ENCODE results near the gene IQSEC1. TPM values are rescaled to one million over a fixed set of nuclear protein-coding genes. Genes with fewer than 3 reads are reported as not detected.

The IQSEC1 gene
- polyA plus RNA-seq, 3 donors = 17.7 to 61.7 (median 30.3) TPM

DNA sequence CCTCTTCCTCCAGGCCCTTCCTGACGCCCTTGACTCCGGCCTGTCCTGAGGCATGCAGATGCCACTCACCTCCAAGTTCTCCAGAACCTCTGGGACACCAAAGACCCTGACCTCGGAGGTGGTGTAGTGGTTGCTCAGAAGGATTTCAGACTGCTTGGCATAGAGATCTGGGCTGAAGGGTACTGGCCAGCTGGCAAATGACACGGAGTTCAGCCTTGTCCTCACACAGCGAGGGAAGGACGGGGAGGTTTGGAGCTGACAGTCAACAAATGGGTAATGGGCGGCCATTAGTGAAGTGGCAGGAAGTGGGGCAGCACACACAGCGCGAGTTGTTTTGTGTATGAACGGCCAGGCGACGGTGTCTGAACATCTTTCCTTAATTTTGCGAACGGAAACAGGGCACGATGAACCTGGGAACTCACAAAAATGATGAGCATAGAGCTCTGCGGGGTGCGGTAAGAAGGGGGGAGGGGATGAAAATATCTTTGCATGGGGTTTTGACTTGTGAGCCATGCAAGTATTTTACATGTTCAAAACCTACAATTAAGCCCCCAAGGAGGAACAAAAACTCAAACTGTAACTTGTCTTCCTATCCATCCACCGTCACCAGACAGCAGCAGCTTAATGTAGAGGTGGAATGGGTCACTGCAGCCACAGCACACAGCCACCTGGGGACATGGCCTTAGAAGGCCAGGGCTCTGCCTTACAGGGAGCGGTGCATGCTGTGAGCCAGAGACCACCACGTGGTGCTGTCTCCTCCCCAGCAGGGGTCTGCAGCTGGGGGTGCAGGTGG, 188.2 kb downstream of the IQSEC1 start:
- Histone ChIP-seq H3K9ac (ENCODE audit: insufficient read depth, low read length, poor library complexity, severe bottlenecking) (no peak overlapping the region), H3K9me3 (replicated peaks in 1 of 2; ENCODE audit: control insufficient read depth in 1 of 2, insufficient read depth in 1 of 2, low read length in 2 of 2) (no peaks in the 10 kb centered on the region), H3K27ac (ENCODE audit: low read depth in 1 of 2, low read length in 2 of 2) (no peak overlapping the region), H3K27me3 (ENCODE audit: control insufficient read depth in 2 of 2, insufficient read depth in 2 of 2, low read length in 2 of 2) (no peaks in the 10 kb centered on the region), H4K20me1 (ENCODE audit: insufficient read depth, low read length) (no peaks in the 10 kb centered on the region), H3K36me3 (replicated peaks in 1 of 2; ENCODE audit: control insufficient read depth in 1 of 2, insufficient read depth in 2 of 2, low read length in 2 of 2) (no peaks in the 10 kb centered on the region), H3K4me3 (replicated peaks in 1 of 3; ENCODE audit: low read depth in 2 of 3, low read length in 3 of 3) (no peak overlapping the region), H3K4me2 (replicated peaks; ENCODE audit: extremely low read depth, low read length, poor library complexity, severe bottlenecking) (no peak overlapping the region), H2AFZ (ENCODE audit: insufficient read depth, low read depth, low read length, poor library complexity, severe bottlenecking) (no peak overlapping the region), H3K4me1 (ENCODE audit: control insufficient read depth in 1 of 2, insufficient read depth in 2 of 2, low read length in 2 of 2) (no peaks in the 10 kb centered on the region), H3K79me2 (ENCODE audit: insufficient read depth, low read length) (no peaks in the 10 kb centered on the region)
- 96% methylated on average over 12 of the region's 20 CpGs for WGBS (ENCODE audit: insufficient coverage)
- no peaks in the 10 kb centered on the region for H3K36me3 Mint-ChIP-seq
- no peak overlapping the region for H3K27ac Mint-ChIP-seq
- TF ChIP-seq, protein P1, sequence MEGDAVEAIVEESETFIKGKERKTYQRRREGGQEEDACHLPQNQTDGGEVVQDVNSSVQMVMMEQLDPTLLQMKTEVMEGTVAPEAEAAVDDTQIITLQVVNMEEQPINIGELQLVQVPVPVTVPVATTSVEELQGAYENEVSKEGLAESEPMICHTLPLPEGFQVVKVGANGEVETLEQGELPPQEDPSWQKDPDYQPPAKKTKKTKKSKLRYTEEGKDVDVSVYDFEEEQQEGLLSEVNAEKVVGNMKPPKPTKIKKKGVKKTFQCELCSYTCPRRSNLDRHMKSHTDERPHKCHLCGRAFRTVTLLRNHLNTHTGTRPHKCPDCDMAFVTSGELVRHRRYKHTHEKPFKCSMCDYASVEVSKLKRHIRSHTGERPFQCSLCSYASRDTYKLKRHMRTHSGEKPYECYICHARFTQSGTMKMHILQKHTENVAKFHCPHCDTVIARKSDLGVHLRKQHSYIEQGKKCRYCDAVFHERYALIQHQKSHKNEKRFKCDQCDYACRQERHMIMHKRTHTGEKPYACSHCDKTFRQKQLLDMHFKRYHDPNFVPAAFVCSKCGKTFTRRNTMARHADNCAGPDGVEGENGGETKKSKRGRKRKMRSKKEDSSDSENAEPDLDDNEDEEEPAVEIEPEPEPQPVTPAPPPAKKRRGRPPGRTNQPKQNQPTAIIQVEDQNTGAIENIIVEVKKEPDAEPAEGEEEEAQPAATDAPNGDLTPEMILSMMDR (IDR thresholded peaks at IDR 0.05) = no peak
- H3K27me3 Mint-ChIP-seq (ENCODE audit: low read depth in 3 of 3) = peaks cover 10 to 16% (median 10%) of the 10 kb centered on the region in 3 donors
- H3K9me3 Mint-ChIP-seq = peaks cover 0 to 4% (median 0%) of the 10 kb centered on the region in 7 donors
- peaks cover 7% of the 10 kb centered on the region for H3K4me1 Mint-ChIP-seq
- H3K4me3 Mint-ChIP-seq = no peak overlapping the region
- intact Hi-C loops (cut with micrococcal nuclease) = no loop called here
- no peak for DNase-seq

DNA sequence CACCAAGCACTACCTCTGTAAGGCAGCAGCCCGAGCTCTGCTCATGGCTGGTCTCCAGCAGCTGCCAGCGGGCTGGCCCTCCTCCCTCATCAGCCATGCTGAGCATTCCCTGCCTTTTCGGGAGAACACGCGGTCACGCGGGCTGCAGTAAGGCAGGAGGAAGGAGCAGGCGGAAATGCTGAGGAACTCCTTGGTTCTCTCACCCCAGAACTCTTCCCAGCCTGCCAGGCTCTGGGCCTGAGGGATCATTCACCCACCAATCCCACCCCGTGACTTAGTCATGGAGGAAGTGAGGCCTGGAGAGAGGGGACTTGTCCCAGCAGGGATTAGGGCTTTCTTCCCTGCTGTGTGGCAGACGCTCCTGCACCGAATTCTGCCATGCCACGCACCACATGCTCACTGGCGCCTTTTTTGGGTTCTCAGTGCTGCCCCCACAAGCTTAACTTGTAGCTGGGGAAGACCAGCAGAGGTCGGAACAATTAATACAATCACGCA, 189.0 kb downstream of the IQSEC1 start:
- intact Hi-C loops (cut with micrococcal nuclease) = no loop called here
- H3K27ac Mint-ChIP-seq = no peak overlapping the region
- no peaks in the 10 kb centered on the region for H3K4me1 ChIP-seq (ENCODE audit: control insufficient read depth in 1 of 2, insufficient read depth in 2 of 2, low read length in 2 of 2)
- H2AFZ ChIP-seq (ENCODE audit: insufficient read depth, low read depth, low read length, poor library complexity, severe bottlenecking) = no peak overlapping the region
- H3K27ac ChIP-seq (ENCODE audit: low read depth in 1 of 2, low read length in 2 of 2) = no peak overlapping the region
- 78% methylated on average over 6 of the region's 15 CpGs for WGBS (ENCODE audit: insufficient coverage)
- H3K9me3 ChIP-seq (replicated peaks in 1 of 2; ENCODE audit: control insufficient read depth in 1 of 2, insufficient read depth in 1 of 2, low read length in 2 of 2) = no peaks in the 10 kb centered on the region
- no peak for DNase-seq
- H3K36me3 ChIP-seq (replicated peaks in 1 of 2; ENCODE audit: control insufficient read depth in 1 of 2, insufficient read depth in 2 of 2, low read length in 2 of 2) = no peaks in the 10 kb centered on the region
- no peak overlapping the region for H3K9ac ChIP-seq (ENCODE audit: insufficient read depth, low read length, poor library complexity, severe bottlenecking)
- H3K4me3 Mint-ChIP-seq = no peak overlapping the region
- H3K27me3 ChIP-seq (ENCODE audit: control insufficient read depth in 2 of 2, insufficient read depth in 2 of 2, low read length in 2 of 2) = no peaks in the 10 kb centered on the region
- no peaks in the 10 kb centered on the region for H3K79me2 ChIP-seq (ENCODE audit: insufficient read depth, low read length)
- peaks cover 10 to 11% (median 10%) of the 10 kb centered on the region in 3 donors for H3K27me3 Mint-ChIP-seq (ENCODE audit: low read depth in 3 of 3)
- no peaks in the 10 kb centered on the region for H3K36me3 Mint-ChIP-seq
- TF ChIP-seq, protein P1 (IDR thresholded peaks at IDR 0.05) = no peak
- H3K4me3 ChIP-seq (replicated peaks in 1 of 3; ENCODE audit: low read depth in 2 of 3, low read length in 3 of 3) = no peak overlapping the region
- H4K20me1 ChIP-seq (ENCODE audit: insufficient read depth, low read length) = no peaks in the 10 kb centered on the region
- peaks cover 0 to 4% (median 0%) of the 10 kb centered on the region in 7 donors for H3K9me3 Mint-ChIP-seq
- no peak overlapping the region for H3K4me2 ChIP-seq (replicated peaks; ENCODE audit: extremely low read depth, low read length, poor library complexity, severe bottlenecking)
- H3K4me1 Mint-ChIP-seq = peaks cover 7% of the 10 kb centered on the region
